Right lobe of liver (tissue), 6 donors: ENCODE measurements around the gene TMEM176A. TPM values are rescaled to one million over a fixed set of nuclear protein-coding genes. Genes with fewer than 3 reads are reported as not detected.

ENCODE experiments used
- ATAC-seq, 4 donors: fragments of 200-7000 bp; cut with Tn5 transposase; one replicate each; pipeline ENCODE4 v1.9.1; 2020; ENCODE audit warnings: mild to moderate bottlenecking in 4 of 4, moderate library complexity in 4 of 4
- DNase-seq, 3 donors: peaks; one replicate each; pipeline ENCODE4 v3.0.0-alpha.2; 2020
- H3K27ac ChIP-seq, 3 donors: fragments of 200-600 bp; one replicate each; pipeline ENCODE4 v1.8.0; 2022
- H3K27me3 ChIP-seq, 2 donors: fragments of 200-600 bp; one replicate each; pipeline ENCODE4 v1.8.0; 2022
- H3K36me3 ChIP-seq, 4 donors: fragments of 200-600 bp; sonication (generic) in 1 of 4; one replicate each; pipeline versions ENCODE4 v1.5.1 to v1.8.0; 2017 to 2022; ENCODE audit warnings: control low read depth in 1 of 4
- H3K4me1 ChIP-seq, 4 donors: fragments of 200-600 bp; sonication (generic) in 1 of 4; one replicate each; pipeline versions ENCODE4 v1.5.1 to v1.8.0; 2017 to 2022; ENCODE audit warnings: control low read depth in 1 of 4
- H3K4me3 ChIP-seq, 3 donors: fragments of 200-600 bp; one replicate each; pipeline ENCODE4 v1.8.0; 2022
- H3K9me3 ChIP-seq, 4 donors: fragments of 200-600 bp; sonication (generic) in 1 of 4; one replicate each; pipeline versions ENCODE4 v1.5.1 to v1.8.0; 2017 to 2022; ENCODE audit warnings: control low read depth in 1 of 4
- POLR2A ChIP-seq: fragments of 450-650 bp; IDR thresholded peaks from one replicate; pipeline ENCODE4 v1.6.1; 2017; ENCODE audit warnings: antibody characterized with exemption, mild to moderate bottlenecking
- WGBS: methylation state at CpG from one replicate; pipeline ENCODE4 v1.1.6; 2018; ENCODE audit warnings: low coverage, low lambda C conversion rate; ENCODE audit not compliant: insufficient coverage; ENCODE audit errors: missing lambda C conversion rate; 5-methylcytosine and 5-hydroxymethylcytosine counted together
- intact Hi-C, 2 donors: fragments of 100-400 bp; cut with DNase I; formaldehyde crosslinking; loops; one replicate each; pipeline versions ENCODE4 v1.11.2 to v1.14.1; 2022
- total RNA-seq, 6 experiments: library from RNA; depleted of rRNA in 2 of 6; stranded (reverse); fragments of >200 nt in 2 of 6; fragmentation: NEBNext Ultra II Directional in 3 of 6; extraction: Animal tissue kit (Norgen Biotek cat#: 25700) in 3 of 6; gene quantifications; one replicate each; pipeline versions ENCODE4 v1.1.0 to v1.2.4, GENCODE V29; 2016 to 2023
- TF ChIP-seq, protein P1 (sequence below), 4 donors: fragments of 200-600 bp in 3 of 4; fragments of 450-650 bp in 1 of 4; IDR thresholded peaks; one replicate each; pipeline versions ENCODE4 v1.5.1 to v1.8.0; 2016 to 2022; ENCODE audit warnings: antibody characterized with exemption in 4 of 4, mild to moderate bottlenecking in 2 of 4
- donor health status: DM: no; HTN: yes; CAD: no.
- donor health status: DM: no; HTN: no; CAD: no.
- donor health status: DM: no; HTN: no; CAD: no.
- donor health status: DM: no; HTN: yes; CAD: no.
- donor health status: DM: no; HTN: yes; CAD: no.

Gene TMEM176A
- total RNA-seq, 6 experiments from 2014 or later: 441 to 1,033 (median 702) TPM

DNA sequence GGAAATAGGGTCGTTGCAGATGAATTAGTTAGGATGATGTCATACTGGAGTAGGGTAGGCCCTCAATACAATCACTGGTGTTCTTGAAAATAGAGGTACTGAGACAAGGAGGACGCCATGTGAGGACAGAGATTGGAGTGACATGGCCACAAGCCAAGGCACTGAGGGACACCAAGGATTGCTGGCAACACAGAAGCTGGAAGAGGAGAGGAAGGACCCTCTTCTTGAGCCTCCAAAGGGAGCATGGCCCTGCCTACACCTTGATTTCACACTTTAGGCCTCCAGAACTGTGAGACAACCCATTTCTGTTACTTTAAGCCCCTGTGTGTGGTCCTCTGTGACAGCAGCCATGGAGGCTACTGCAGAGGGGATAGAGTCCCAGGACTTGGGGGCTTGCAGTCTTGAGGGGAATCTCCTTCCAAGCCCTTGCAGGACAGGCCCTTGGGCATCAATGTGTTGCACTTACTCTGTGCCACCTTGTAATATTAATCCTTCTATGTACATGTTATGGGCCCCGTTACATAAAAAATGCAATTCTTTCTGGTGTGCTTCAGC lies 48.1 kb downstream of the TMEM176A start:
- no peak for ATAC-seq
- no peak overlapping the region for H3K27ac ChIP-seq
- no peak overlapping the region for H3K4me3 ChIP-seq
- no peaks in the 10 kb centered on the region for H3K9me3 ChIP-seq
- WGBS: 81% methylated on average over 3 of the region's 3 CpGs
- TF ChIP-seq POLR2A: no peak
- TF ChIP-seq, protein P1, sequence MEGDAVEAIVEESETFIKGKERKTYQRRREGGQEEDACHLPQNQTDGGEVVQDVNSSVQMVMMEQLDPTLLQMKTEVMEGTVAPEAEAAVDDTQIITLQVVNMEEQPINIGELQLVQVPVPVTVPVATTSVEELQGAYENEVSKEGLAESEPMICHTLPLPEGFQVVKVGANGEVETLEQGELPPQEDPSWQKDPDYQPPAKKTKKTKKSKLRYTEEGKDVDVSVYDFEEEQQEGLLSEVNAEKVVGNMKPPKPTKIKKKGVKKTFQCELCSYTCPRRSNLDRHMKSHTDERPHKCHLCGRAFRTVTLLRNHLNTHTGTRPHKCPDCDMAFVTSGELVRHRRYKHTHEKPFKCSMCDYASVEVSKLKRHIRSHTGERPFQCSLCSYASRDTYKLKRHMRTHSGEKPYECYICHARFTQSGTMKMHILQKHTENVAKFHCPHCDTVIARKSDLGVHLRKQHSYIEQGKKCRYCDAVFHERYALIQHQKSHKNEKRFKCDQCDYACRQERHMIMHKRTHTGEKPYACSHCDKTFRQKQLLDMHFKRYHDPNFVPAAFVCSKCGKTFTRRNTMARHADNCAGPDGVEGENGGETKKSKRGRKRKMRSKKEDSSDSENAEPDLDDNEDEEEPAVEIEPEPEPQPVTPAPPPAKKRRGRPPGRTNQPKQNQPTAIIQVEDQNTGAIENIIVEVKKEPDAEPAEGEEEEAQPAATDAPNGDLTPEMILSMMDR (IDR thresholded peaks at IDR 0.05): no peak
- H3K4me1 ChIP-seq: no peaks in the 10 kb centered on the region
- H3K27me3 ChIP-seq: no peaks in the 10 kb centered on the region
- no peaks in the 10 kb centered on the region for H3K36me3 ChIP-seq
- DNase-seq: no peak
- intact Hi-C loops: no loop called here

DNA sequence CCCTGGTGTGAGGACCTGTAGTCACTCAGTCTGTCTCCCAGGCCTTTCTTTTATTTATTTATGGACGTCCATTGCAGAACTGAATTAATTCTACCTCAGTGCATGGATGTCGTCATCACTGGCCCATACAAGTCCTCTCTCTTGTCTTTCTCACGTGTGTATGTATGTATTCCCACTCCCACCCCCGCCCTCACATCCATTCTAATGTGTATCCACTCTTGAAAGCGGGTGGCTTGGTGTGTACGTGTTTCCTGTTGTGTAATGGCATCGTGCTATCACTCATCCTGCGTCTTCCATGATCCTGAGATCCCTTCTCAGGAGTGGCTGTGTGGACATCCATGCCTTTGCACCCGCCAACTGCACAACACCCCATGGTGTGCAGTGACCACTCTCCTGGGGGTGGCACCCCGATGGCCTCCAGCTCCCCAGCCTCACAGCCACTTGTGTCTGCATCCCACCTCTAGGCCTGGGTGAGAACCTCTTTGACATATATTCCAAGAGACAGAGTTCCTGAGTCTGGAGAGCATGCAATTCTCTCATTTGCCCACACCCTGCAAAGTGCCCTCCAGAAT lies 48.7 kb downstream of the TMEM176A start:
- Histone ChIP-seq H3K27ac (no peak overlapping the region), H3K9me3 (no peaks in the 10 kb centered on the region), H3K4me1 (no peaks in the 10 kb centered on the region), H3K27me3 (no peaks in the 10 kb centered on the region), H3K36me3 (no peaks in the 10 kb centered on the region), H3K4me3 (no peak overlapping the region)
- intact Hi-C loops: no loop called here
- 79% methylated on average over 9 of the region's 10 CpGs for WGBS
- ATAC-seq (no peak), DNase-seq (no peak)
- TF ChIP-seq POLR2A: no peak
- TF ChIP-seq, protein P1 (IDR thresholded peaks at IDR 0.05): no peak

DNA sequence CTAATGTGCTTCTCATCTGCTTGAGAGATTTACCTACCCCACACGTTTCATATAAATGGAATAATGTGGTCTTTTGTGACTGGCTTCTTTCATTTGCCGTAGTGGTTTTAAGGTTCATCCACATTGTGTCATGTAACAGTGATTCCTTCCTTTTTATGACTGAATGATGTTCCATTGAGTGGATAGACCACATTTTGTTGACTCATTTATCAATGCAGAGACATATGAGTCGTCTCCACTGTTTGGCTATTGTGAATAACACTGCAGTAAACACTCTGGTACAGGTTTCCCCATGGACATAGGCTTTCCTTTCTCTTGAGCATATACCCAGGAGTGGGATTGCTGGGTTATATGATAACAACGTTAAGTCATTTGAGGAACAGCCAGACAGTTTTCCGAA lies 49.7 kb downstream of the TMEM176A start:
- H3K27ac ChIP-seq: no peak overlapping the region
- no peak for TF ChIP-seq POLR2A
- TF ChIP-seq, protein P1 (IDR thresholded peaks at IDR 0.05): no peak
- no peaks in the 10 kb centered on the region for H3K27me3 ChIP-seq
- H3K4me1 ChIP-seq: no peaks in the 10 kb centered on the region
- DNase-seq (no peak), ATAC-seq (no peak)
- intact Hi-C loops: no loop called here
- no peak overlapping the region for H3K4me3 ChIP-seq
- no peaks in the 10 kb centered on the region for H3K36me3 ChIP-seq
- no peaks in the 10 kb centered on the region for H3K9me3 ChIP-seq
- 71% methylated on average over 4 of the region's 5 CpGs for WGBS

DNA sequence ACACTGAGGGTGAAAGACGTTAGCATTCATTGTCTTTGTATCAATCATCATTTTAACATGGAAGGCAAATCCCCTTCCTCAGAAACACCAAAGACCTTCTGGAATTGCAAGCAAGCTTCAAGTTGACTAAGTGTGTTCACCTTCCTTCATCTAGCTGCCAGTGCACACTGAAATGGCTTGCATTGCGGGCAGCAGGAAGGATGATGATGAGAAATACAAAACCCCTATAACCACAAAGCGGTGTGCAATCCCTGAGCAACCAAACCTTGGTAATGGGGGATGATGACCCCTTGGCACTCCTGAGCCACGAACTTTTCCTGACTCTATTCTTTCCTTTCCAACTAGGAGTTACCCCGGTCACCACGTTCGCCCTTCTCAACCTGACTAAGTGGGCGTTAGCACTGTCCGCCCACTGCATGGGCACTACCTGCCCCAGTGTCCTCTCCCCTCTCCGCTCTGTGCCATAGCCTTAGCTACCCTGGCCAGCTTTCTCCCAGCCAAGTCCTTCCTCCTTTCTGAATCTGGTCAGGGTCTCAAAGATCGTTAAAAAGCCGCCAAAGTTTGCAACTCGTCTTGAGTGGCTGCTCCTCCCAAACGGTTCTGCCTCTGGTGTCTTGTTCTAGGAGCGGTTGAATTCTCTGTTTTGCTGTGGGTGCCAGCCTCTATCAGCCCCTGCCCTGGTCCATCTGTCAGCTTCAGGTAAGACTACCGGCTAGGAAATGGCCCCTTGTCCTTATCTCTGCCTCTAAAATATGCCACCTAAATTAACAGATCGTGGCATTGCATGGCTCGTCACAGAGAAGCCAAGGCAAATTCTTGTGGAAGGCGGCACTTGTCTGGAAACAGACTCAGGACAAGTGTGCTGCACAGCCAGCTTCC lies 51.2 kb downstream of the TMEM176A start:
- H3K36me3 ChIP-seq: no peaks in the 10 kb centered on the region
- H3K27ac ChIP-seq: no peak overlapping the region
- ATAC-seq (no peak), DNase-seq (no peak)
- WGBS: 77% methylated on average over 12 of the region's 19 CpGs
- H3K27me3 ChIP-seq: no peaks in the 10 kb centered on the region
- H3K4me1 ChIP-seq: no peaks in the 10 kb centered on the region
- no peak overlapping the region for H3K4me3 ChIP-seq
- H3K9me3 ChIP-seq: no peaks in the 10 kb centered on the region
- TF ChIP-seq, protein P1 (IDR thresholded peaks at IDR 0.05): no peak
- no peak for TF ChIP-seq POLR2A
- intact Hi-C loops: no loop called here
